HUES64 (cell line): ENCODE data around the gene MRPL41.

ENCODE experiments used
- H3K27ac ChIP-seq: 2 replicates; pipeline ENCODE4 v1.7.0; 2013; ENCODE audit warnings: low read depth, low read length, inconsistent platforms
- H3K27me3 ChIP-seq: 2 replicates; pipeline ENCODE4 v1.6.1; 2013; ENCODE audit warnings: mild to moderate bottlenecking, low read length; ENCODE audit not compliant: insufficient read depth
- H3K36me3 ChIP-seq: 2 replicates; pipeline ENCODE4 v1.6.1; 2013; ENCODE audit warnings: mild to moderate bottlenecking, low read length; ENCODE audit not compliant: insufficient read depth
- H3K4me1 ChIP-seq: 2 replicates; pipeline ENCODE4 v1.6.1; 2013; ENCODE audit warnings: mild to moderate bottlenecking, low read length, moderate library complexity; ENCODE audit not compliant: insufficient read depth
- H3K4me3 ChIP-seq: 2 replicates; pipeline ENCODE4 v1.5.1; 2013; ENCODE audit warnings: mild to moderate bottlenecking, low read length, moderate library complexity
- H3K9ac ChIP-seq: 2 replicates; pipeline ENCODE4 v1.6.1; 2013; ENCODE audit warnings: mild to moderate bottlenecking, low read depth, low read length
- H3K9me3 ChIP-seq: 2 replicates; pipeline ENCODE4 v1.6.1; 2013; ENCODE audit warnings: low read depth, low read length; ENCODE audit not compliant: insufficient read depth
- whole genome bisulfite sequencing: fragments of 150-250, 120-280 bp; methylation state at CpG from one replicate; pipeline ENCODE4 v1.1.7; 2013; ENCODE audit warnings: missing lambda C conversion rate; 5-methylcytosine and 5-hydroxymethylcytosine counted together

The MRPL41 gene

DNA sequence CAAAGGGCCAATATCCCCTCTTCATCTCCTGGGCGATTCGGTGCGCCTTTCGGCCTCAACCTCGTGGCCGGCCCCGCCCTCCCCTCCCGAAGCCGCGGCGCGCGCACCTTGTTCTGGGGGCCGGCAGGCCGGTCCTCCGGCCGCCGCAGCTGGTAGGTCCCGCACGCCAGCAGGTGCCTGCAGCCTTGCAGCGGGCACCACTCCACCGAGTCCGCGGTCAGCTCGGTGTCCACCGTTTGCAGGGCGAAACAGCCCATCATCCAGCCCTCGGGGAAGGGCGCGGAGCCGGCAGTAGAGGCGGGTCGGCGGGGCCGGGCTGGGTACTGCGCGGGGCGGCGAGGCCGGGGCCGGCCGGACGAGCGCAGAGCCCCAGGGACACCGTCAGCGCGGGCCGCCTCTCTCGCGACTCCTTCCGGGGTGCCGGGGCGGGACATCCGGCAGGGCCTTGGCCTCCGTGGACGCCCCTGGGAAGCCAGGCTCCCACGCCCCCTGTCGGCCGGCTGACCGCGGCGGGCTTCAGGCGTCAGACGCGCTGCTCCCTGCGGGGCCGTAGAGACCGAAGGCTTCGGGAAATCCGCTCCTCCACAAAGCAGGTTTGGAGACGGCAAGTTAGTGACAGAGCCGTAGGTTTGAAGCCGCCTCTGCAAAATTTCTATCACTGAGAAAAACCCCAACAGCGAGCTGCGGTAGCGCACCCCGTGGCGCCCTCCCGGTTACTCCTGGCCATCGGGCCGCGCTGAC lies 27.0 kb downstream of the MRPL41 start, which contains the start of gene DPH7:
DPH7 (minus strand) TSS at position 408 of the 741 bp plus-strand sequence; CDS start at position 260, 148 bp downstream.
- H3K27me3 ChIP-seq = no peaks in the 10 kb centered on the region
- peaks cover 11% of the 10 kb centered on the region for H3K4me1 ChIP-seq
- 2% methylated on average over 82 of the region's 82 CpGs for WGBS
- peak within 1 kb of the TSS; percentile 94 for H3K27ac ChIP-seq
- H3K36me3 ChIP-seq = peaks cover 64% of the 10 kb centered on the region
- peak within 1 kb of the TSS; percentile 99 for H3K4me3 ChIP-seq
- peak within 1 kb of the TSS; percentile 96 for H3K9ac ChIP-seq
- H3K9me3 ChIP-seq = no peaks in the 10 kb centered on the region

DNA sequence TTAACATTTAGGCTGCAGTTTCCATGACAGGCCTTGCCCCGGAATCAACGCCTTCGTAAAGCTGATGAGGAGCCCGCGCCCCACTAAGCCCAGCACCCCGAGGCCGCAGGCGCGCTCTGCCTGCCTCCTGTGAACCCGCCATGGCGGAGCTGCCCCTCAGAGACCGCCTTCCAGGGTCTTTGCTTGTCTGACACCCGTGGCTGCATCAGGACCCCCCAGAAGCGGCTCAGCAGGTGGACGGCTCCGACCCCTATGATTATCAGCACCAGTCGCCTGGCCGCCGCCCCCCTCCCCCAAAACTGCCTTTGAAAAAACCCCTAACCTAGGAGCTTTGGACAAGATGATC lies 27.6 kb downstream of the MRPL41 start:
- H3K9ac ChIP-seq = peak overlapping the region; percentile 96
- peak overlapping the region; percentile 99 for H3K4me3 ChIP-seq
- peak overlapping the region; percentile 82 for H3K27ac ChIP-seq
- H3K36me3 ChIP-seq = peaks cover 64% of the 10 kb centered on the region
- no peaks in the 10 kb centered on the region for H3K27me3 ChIP-seq
- WGBS = 54% methylated on average over 19 of the region's 19 CpGs
- H3K9me3 ChIP-seq = no peaks in the 10 kb centered on the region
- H3K4me1 ChIP-seq = peaks cover 11% of the 10 kb centered on the region

DNA sequence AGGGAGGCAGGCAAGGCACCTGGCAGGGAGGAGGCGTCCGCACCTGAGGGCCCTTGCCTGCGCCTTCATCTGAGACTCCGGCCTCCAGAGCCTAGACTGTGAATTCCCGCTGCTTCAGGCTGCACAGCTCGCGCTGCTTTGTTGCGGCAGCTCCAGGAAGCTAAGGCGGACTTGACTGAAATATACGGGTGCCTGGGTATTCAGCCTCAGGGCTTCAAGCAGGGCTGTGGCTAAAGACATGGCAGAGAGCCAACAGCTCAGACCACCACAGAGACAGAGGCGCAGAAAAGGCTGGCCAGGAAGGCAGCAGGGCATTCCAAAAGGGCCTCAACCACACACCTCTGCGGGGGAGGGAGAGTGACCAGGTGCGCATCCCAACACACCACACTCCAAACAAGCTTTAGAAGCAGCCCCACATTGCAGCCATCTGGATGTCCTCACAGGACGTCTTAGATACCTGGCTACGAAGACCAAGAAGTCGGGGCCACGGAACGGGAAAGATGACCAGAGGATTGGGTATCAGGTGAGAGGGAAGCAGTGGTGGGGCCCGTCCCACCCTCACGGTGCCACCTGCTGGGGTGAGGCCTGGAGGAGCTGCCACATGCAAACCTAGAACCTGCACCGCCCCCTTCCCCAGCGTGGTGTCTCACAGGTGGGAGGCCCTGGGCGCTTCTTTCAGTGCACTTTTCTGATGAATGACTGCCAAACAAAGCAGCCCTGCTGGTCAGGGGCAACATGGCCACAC lies 28.7 kb downstream of the MRPL41 start:
- Histone ChIP-seq H3K4me3 (no peak overlapping the region), H3K27me3 (no peaks in the 10 kb centered on the region), H3K9ac (no peak overlapping the region), H3K27ac (no peak overlapping the region), H3K9me3 (no peaks in the 10 kb centered on the region), H3K36me3 (peaks cover 61% of the 10 kb centered on the region), H3K4me1 (peaks cover 11% of the 10 kb centered on the region)
- 92% methylated on average over 23 of the region's 23 CpGs for WGBS

DNA sequence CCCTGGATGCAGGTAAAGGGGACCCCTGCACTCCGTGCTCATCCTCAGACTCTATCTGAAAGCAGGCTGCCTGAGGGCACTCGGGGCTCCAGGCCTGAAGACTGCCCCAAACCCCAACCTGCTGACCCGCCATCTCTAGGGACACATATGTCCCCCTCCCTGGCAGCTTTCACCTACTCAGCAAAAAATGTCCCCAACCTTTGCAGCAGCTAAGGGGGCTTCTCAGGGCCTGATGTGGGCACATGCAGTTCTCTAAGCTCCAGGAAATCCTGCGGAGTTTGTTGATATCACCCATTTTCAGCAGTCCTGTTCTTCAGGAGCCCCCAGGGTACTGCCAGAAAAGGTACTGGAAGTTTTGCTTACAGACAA lies 29.3 kb downstream of the MRPL41 start:
- peaks cover 61% of the 10 kb centered on the region for H3K36me3 ChIP-seq
- H3K4me3 ChIP-seq = no peak overlapping the region
- no peaks in the 10 kb centered on the region for H3K9me3 ChIP-seq
- WGBS = 91% methylated on average over 4 of the region's 4 CpGs
- no peak overlapping the region for H3K9ac ChIP-seq
- H3K4me1 ChIP-seq = peaks cover 11% of the 10 kb centered on the region
- H3K27ac ChIP-seq = no peak overlapping the region
- H3K27me3 ChIP-seq = no peaks in the 10 kb centered on the region

DNA sequence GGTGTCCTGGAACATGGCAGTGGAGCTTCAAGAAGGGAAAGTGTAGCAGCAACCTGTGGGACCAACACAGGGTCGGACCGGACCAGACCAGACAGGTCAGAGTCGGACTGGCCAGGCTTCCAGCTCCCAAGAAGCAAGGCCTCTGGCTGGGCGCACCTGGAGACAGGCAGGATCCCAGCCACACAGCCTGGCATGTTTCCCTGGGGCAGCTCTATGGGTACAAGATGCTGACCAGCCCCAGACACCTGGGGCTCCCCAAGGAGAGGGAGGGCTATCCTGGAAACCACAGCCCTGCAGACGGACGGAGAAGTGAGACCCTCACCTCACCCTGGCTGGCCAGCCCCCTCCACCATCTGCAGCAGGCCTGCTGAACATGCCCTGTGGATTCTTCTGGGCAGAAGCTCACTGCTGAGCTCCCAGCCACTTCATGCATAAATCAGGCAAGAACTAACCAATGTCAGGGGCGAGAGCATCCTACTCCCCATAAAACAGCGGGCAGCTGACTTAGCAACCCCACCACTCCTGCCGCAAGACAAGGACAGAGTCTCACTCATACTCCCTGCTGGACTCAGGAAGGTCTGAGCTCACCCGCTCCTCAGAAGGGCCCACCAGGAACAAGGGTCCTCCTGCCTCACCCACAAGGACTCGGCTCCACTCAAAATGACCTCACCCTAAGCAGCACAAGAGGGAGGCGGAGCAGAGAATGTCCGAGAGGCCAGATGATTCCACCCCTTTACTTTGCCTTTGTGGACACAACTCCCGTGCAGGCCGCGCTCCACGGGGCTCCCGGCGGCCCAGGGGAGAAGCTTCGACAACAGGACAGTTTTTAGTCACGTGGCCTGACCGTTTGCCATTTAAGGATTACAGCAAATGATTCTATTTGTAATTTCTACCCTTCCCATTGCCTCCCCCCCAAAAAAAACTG lies 29.9 kb downstream of the MRPL41 start:
- Histone ChIP-seq H3K36me3 (peaks cover 61% of the 10 kb centered on the region), H3K4me1 (peaks cover 11% of the 10 kb centered on the region), H3K9ac (no peak overlapping the region), H3K27me3 (no peaks in the 10 kb centered on the region), H3K9me3 (no peaks in the 10 kb centered on the region), H3K27ac (no peak overlapping the region), H3K4me3 (no peak overlapping the region)
- WGBS = 93% methylated on average over 22 of the region's 22 CpGs

DNA sequence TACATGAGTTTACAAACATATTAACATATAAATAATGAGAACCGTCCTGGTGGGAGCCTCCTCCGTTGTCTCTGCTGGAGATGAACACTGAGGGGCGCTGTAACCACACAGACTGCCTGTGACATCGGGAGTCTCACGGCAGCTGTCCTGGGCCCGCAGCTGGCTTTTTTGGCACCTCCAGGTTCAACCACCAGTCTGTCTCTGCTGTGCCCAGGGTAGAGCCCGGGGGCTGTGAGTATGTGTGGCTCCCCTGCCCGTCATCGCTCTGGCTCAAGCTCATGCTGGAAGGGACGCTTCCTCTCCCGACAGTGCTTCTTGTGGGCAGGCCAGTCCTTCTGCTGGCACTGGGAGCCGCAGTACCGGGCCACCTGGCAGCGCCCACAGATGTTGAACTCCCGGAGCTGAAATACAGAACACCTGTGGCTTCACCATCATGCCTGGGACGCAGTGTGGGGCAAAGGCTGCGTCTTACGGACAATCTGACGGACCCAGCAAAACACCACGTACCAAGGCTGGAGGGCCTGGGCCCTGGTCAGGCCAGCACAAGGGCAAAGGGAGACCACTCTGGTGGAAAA lies 30.7 kb downstream of the MRPL41 start:
- H3K9me3 ChIP-seq = no peaks in the 10 kb centered on the region
- H3K27me3 ChIP-seq = no peaks in the 10 kb centered on the region
- H3K27ac ChIP-seq = no peak overlapping the region
- no peak overlapping the region for H3K9ac ChIP-seq
- H3K4me3 ChIP-seq = no peak overlapping the region
- H3K36me3 ChIP-seq = peaks cover 62% of the 10 kb centered on the region
- H3K4me1 ChIP-seq = peaks cover 8% of the 10 kb centered on the region
- 90% methylated on average over 20 of the region's 20 CpGs for WGBS

DNA sequence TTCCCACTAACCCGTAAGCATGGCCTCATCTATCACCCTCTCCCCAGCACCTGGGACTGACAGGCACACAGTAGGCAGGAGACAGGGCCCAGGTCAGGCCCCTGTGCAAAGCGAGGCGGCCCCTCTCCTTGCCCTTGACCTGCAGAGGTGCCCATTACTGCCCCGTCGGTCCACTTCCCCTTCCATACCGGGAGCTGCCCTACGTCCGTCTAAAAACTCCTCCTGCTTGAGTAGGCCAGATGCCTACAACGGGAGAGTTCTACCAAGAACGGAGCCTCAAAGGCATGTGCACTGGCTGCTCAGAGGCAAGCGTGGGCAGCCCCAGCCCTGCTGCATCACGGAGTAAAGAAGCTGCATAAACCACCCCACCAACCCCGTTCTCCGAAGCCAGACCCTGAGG lies 31.7 kb downstream of the MRPL41 start:
- Histone ChIP-seq H3K4me1 (peaks cover 5% of the 10 kb centered on the region; the same call in 1 of the 2 replicates), H3K27ac (no peak overlapping the region), H3K27me3 (no peaks in the 10 kb centered on the region), H3K9ac (no peak overlapping the region), H3K9me3 (no peaks in the 10 kb centered on the region), H3K36me3 (peaks cover 72% of the 10 kb centered on the region), H3K4me3 (no peak overlapping the region)
- 90% methylated on average over 14 of the region's 14 CpGs for WGBS

DNA sequence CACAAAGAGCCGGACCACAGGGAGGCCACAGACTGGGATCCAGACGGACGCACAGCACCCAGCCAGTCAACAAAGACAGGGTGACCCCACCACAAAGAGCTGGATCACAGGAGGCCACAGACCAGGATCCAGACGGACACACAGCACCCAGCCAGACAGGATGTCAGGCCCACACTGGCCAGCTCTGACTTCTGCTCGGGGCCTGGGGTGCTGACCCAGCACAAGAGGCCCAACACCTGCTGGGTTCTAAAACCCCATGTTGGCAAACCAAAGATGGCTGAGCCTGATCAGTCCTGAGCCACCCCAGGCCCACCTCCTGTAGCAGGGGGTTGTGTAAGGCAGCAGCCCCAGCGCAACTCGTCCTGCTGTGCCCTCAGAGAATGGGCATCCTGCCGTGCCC lies 32.3 kb downstream of the MRPL41 start:
- no peaks in the 10 kb centered on the region for H3K27me3 ChIP-seq
- H3K4me3 ChIP-seq = no peak overlapping the region
- WGBS = 95% methylated on average over 8 of the region's 8 CpGs
- peaks cover 5% of the 10 kb centered on the region; the same call in 1 of the 2 replicates for H3K4me1 ChIP-seq
- H3K36me3 ChIP-seq = peaks cover 78% of the 10 kb centered on the region
- no peak overlapping the region for H3K27ac ChIP-seq
- H3K9ac ChIP-seq = no peak overlapping the region
- H3K9me3 ChIP-seq = no peaks in the 10 kb centered on the region

DNA sequence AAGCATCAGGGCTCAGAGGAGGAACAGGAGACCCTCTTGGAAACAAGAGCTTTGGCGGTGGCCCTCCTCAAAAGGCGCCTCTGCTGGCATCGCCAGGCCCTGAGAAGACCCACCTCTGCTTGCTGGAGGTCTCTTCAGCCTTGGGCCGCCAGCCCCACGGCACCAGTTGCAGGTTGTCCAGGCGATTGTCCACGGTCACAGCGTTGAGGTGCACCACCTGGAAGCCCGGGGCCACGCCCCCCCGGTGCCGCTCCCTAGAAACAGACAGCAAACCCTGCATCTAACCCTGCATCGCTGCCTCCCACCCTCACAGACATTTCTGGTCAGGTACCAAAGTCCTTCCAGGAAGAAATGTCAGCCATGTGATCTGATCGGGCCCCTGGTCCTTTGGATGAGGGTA lies 35.2 kb downstream of the MRPL41 start:
- no peak overlapping the region for H3K9ac ChIP-seq
- peaks cover 68% of the 10 kb centered on the region for H3K36me3 ChIP-seq
- no peaks in the 10 kb centered on the region for H3K4me1 ChIP-seq
- 96% methylated on average over 14 of the region's 14 CpGs for WGBS
- H3K4me3 ChIP-seq = no peak overlapping the region
- H3K27ac ChIP-seq = no peak overlapping the region
- H3K27me3 ChIP-seq = no peaks in the 10 kb centered on the region; the same call in 1 of the 2 replicates
- H3K9me3 ChIP-seq = no peaks in the 10 kb centered on the region

DNA sequence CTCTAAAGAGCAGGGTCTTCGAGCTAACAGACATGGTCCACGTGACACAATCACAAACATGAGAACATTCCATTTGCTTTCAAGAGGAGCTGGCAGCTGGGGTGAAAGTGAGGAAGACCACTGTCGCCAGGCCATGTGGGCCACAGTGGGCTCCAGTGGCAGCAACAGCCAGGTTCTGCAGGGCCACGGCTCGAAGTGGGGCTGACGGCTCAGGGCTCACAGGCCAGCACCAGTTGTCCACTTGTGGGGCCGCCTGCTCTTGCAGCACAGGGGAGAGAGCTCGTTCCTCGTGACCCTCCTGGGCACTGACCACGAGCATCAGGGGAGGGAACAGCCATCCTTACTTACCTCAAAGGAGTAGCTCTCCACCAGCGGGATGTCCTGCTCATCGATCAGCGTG lies 36.6 kb downstream of the MRPL41 start:
- peak overlapping the region; percentile 87; the same call in 1 of the 2 replicates for H3K9ac ChIP-seq
- H3K9me3 ChIP-seq = no peaks in the 10 kb centered on the region
- H3K27me3 ChIP-seq = no peaks in the 10 kb centered on the region; the same call in 1 of the 2 replicates
- H3K4me3 ChIP-seq = 0 out of 2 replicates have a peak overlapping the region, but pooled peaks have one; percentile 79
- H3K27ac ChIP-seq = no peak overlapping the region
- WGBS = 90% methylated on average over 13 of the region's 13 CpGs
- H3K36me3 ChIP-seq = peaks cover 53% of the 10 kb centered on the region
- no peaks in the 10 kb centered on the region for H3K4me1 ChIP-seq
